H1 (cell line): ENCODE measurements around the gene MRAP. TPM values are rescaled to one million over a fixed set of nuclear protein-coding genes. Genes with fewer than 3 reads are reported as not detected.

Source experiments
- BRCA1 ChIP-seq: IDR thresholded peaks from 2 replicates; pipeline ENCODE4 v1.6.1; 2012; ENCODE audit warnings: low read depth, low read length, improper control_type of control experiment
- EP300 ChIP-seq, 2 experiments: IDR thresholded peaks; 1 replicate in 1 of 2; 2 replicates in 1 of 2; pipeline ENCODE4 v1.6.1; 2011 to 2012; ENCODE audit warnings: low read depth in 2 of 2, low read length in 2 of 2, mild to moderate bottlenecking in 2 of 2, borderline replicate concordance in 1 of 2, inconsistent platforms in 1 of 2, moderate library complexity in 1 of 2
- JUN ChIP-seq: IDR thresholded peaks from 2 replicates; pipeline ENCODE4 v1.6.1; 2011; ENCODE audit warnings: low read depth, mild to moderate bottlenecking, improper control_type of control experiment, low read length
- SIN3A ChIP-seq, 2 experiments: IDR thresholded peaks in 1 of 2; conservative IDR thresholded peaks in 1 of 2; 2 replicates each; pipeline ENCODE4 v1.6.1; 2011 to 2012; ENCODE audit warnings: low read length in 2 of 2, improper control_type of control experiment in 1 of 2, low read depth in 1 of 2, mild to moderate bottlenecking in 1 of 2
- SIX5 ChIP-seq: IDR thresholded peaks from 2 replicates; pipeline ENCODE4 v1.6.1; 2011; ENCODE audit warnings: mild to moderate bottlenecking, low read depth, low read length
- SP2 ChIP-seq: IDR thresholded peaks from 2 replicates; pipeline ENCODE4 v1.6.1; 2012; ENCODE audit warnings: mild to moderate bottlenecking, low read length, inconsistent platforms
- polyA plus RNA-seq, 7 experiments: library from polyadenylated mRNA; depleted of rRNA in 3 of 7; stranded (reverse) in 5 of 7; unstranded in 2 of 7; fragments of >200 nt in 5 of 7; fragments of 200-250 nt in 2 of 7; gene quantifications; 1 replicate in 5 of 7; 2 replicates in 1 of 7; 4 replicates in 1 of 7; pipeline versions ENCODE4 v1.2.1 to v1.2.3, GENCODE V29; 2011 to 2013; ENCODE audit warnings: missing spikeins in 2 of 7, mixed read lengths in 2 of 7
- total RNA-seq: library from RNA; stranded (reverse); fragmentation: NEBNext Ultra II Directional; extraction: Animal tissue kit (Norgen Biotek cat#: 25700); gene quantifications from 2 replicates; pipeline ENCODE4 v1.2.1, GENCODE V29; 2021
- TF ChIP-seq, protein P1 (sequence below): IDR thresholded peaks from 2 replicates; pipeline ENCODE4 v1.6.1; 2012; ENCODE audit warnings: low read length, inconsistent platforms

MRAP gene
- total and polyA plus RNA-seq, 2 of the 8 experiments (the other 6 are each of a cell fraction or from before 2014, with no cell fraction given), result not detected

DNA sequence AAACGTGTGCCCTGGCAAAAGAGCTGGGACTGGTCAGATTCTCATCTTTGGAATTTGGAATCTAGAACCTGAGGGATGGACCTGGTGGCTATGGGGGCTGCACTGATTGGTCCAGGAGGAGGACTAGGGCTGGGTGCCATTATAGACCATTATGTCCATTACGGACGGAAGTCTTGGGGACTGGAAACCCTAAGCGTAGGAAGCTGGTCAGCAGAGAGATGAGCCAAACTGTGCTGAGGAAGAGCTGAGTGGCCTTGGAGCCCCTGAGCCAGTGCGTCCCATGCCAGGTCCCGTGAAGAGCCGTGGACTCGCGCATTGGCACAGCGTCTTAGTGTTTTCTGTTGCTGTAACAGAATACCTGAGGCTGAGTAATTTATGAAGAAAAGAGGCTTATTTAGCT is 10.0 kb downstream of the MRAP start (continued):
- TF ChIP-seq SIN3A (conservative IDR thresholded peaks at IDR 0.05 in 1 of 2, IDR thresholded peaks at IDR 0.05 in 1 of 2; ENCODE audit: low read depth in 1 of 2, low read length in 2 of 2) (no peak), EP300 (IDR thresholded peaks at IDR 0.05; ENCODE audit: borderline replicate concordance in 1 of 2, low read depth in 2 of 2, low read length in 2 of 2) (no peak), BRCA1 (no peak), SP2 (no peak), SIX5 (no peak), JUN (no peak)
- TF ChIP-seq, protein P1, sequence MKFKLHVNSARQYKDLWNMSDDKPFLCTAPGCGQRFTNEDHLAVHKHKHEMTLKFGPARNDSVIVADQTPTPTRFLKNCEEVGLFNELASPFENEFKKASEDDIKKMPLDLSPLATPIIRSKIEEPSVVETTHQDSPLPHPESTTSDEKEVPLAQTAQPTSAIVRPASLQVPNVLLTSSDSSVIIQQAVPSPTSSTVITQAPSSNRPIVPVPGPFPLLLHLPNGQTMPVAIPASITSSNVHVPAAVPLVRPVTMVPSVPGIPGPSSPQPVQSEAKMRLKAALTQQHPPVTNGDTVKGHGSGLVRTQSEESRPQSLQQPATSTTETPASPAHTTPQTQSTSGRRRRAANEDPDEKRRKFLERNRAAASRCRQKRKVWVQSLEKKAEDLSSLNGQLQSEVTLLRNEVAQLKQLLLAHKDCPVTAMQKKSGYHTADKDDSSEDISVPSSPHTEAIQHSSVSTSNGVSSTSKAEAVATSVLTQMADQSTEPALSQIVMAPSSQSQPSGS, result no peak
- TF ChIP-seq, all 59 proteins: peak for 0
